ENCODE results near the gene ESRRB.

The ESRRB gene

DNA sequence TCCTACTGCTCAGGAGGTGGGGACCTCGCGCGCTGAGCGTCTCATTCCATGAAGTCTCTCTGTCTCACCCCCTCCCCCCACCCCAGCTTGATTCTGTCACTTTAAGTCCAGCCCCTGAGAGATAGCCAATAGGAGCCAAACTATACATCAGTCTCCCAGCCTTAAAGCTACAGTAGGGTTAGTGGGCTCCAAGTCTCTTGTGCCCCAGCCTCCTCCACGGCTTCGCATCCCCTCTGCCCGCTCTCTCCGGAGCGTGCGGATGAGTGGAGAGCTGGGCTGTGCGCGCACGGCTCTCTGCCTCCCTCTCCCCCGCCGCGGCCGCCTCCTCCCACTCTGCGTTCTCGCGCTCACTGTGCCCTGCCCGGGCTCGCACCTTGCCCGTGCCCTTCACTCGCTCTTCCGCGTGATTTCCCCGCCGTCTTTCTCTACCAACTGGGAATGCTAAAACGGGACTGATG is at the start of gene ESRRB:
TSS of gene ESRRB (plus strand) at position 191 of the 458 bp plus-strand sequence. CDS start at position 456, 265 bp downstream.
- no peak for DNase-seq (ENCODE audit: low read depth)

GRCh38 chr14:76326918-76327689 is 48.8 kb upstream of the ESRRB start:
- no peak for DNase-seq (ENCODE audit: low read depth)

GRCh38 chr14:76328457-76329137 is 47.3 kb upstream of the ESRRB start:
- DNase-seq (ENCODE audit: low read depth): no peak

DNA sequence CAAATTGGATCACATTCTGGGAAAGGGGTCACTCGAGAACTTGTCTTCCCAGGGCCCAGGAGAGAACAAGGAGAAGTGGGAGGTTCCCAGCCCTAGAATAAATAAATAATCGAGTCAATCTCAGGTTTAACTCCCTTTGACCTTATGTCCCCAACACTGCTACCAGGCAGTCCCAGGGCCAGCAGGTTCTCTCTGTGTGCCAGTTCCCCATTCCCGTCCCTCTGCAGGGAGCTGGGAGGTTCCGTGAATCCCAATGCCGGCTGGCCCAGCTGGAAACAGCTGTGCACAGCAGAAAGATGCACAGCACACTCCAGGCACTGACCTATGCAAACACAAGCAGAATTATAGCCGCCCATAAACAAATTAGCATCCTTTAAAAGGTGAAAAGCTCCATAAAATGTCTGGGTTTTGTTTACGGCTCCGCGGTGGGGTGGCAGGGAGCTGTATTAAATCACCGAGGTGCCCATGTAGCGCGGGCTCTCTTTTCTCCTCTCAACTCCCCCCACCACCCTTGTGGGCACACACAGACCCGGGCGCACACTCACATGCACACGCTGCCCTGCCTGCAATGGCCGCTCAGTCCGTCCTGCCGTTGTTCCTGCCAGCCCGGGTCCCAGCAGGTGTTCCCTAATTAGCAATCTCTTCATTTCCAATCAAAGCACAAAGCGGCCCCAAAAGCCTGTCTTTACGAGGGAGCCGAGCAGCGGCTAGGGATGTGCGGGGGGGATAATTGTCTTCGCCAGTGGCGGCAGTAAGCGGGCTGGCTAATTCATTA is 46.6 kb upstream of the ESRRB start:
- DNase-seq (ENCODE audit: low read depth): no peak

DNA sequence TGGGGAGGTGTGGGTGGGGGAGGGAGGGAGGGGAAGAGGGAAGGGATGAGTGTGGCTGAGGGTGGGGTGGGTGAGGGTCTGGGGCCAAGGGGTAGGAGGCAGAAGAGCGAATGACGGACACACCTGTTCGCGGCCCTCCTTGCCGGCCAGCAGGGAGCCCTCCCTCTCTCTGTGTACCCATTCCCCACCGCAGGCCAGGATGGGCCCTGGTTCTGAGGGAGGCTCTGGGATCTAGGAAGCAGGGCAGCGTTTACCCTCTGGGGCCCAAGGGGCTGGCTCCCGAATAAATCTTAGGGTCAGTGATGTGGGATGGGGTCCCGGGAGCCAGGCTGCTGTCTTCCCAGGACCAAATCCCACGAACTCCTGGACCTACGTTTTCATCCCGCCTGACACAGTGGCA is 46.0 kb upstream of the ESRRB start:
- DNase-seq (ENCODE audit: low read depth): no peak

GRCh38 chr14:76330411-76331327 is 45.3 kb upstream of the ESRRB start:
- no peak for DNase-seq (ENCODE audit: low read depth)

DNA sequence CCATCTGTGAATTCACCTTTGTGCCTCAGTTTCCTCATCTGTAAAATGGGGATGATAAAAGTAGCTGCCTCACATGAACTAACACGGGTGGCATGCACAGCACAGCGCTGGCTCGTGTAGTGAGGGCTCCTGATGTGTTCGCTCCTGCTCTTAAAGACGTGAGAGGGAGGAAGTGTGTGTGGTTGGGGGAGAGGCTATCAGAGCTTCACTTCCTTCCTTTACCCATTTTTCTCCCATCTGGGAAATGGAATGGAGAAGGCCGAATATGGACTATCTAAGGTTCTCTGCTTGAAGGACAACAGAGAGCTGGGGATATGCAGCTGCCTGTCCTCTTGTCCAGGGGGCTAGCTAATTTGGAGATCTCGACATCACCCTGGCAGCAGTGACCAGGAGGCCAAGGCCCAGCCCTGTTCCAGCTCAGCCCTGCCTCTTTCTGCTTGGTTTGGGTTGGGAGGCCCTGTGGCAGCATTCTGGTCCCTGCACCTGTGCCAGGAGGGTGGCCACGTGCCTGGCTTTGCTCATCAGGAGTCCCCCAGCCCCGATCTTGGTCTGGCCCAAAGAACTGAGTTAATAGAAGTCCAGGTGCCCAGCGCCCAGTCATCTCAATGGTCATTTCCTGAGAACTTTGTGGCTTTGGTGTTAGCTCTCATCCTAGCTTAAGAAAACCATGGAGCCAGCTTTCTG is 44.5 kb upstream of the ESRRB start:
- DNase-seq (ENCODE audit: low read depth): no peak

DNA sequence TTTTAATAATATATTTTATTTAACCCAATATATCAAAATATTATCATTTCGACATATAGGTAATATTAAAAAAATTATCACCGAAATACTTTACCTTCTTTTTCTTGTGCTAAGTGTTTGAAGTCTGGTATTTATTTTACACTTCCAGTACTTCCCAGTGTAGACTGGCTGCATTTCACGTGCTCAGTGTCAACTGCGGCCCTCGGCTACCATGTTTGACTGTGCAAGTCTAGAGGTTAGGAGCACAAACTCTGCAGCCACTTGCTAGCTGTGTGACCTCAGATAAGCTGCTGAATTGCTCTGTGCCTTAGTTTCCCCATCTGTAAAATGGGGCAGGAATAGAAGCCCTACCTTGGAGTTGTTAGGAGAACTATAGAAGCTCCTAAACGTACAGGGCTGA is 42.3 kb upstream of the ESRRB start:
- DNase-seq (ENCODE audit: low read depth): no peak

DNA sequence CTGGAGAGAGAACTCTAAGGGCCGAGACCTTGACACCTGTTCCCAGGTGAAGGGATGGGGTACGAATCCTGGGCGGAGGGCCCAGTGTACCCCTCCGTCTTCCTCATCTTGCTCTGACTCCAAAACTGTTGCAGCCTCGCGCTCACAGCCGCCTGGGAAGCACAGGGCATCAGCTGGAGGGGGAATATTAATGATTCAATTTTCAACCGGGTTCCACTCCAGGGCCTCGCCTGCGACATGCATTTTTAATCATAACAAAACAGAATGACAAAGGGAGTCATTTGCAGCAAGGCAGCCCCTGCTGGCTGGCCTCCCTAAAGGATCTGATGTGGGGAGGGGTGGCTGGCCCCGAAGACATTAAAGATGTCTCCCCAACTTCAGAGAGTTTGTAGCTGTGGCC is 41.6 kb upstream of the ESRRB start:
- DNase-seq (ENCODE audit: low read depth): no peak

DNA sequence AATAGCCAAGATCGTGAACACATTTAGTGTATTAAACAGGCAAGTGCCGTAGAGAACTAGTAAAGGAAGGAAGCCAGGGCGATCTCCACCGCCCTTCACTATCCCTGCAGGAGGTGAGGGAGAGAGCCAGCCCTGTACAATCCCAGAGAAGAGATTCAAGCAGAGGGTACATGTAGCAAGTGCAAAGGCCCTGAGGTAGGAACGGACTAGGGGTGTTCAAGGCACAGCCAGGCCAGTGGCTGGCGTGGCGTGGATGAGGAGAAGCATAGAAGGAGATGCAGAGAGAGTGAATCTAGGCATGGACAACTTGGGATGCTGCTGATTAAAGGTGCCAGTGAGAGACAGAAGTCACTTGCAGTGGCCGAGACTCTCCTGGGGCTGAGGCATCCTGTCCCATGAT is 39.1 kb upstream of the ESRRB start:
- no peak for DNase-seq (ENCODE audit: low read depth)

GRCh38 chr14:76337635-76338545 is 38.0 kb upstream of the ESRRB start:
- DNase-seq (ENCODE audit: low read depth): no peak

GRCh38 chr14:76339728-76340615 is 36.0 kb upstream of the ESRRB start:
- DNase-seq (ENCODE audit: low read depth): no peak

DNA sequence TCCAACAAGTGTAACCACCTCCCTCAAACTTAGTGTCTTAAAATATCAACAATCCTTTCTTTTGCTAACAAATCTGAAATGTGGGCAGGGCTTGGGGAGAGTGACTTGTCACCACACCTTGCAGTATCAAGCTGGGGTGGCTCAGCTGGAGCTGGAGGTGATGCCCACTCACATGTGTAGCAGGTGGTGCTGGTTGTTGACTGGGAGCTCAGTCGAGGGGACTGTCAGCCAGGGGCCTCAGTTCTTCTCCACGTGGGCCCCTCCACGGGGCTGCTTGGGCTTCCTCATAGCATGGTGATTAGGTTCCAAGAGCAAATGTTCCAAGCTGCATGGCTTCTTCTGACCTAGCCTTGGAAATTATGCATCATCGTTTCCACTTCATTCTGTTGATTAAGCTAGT is 32.6 kb upstream of the ESRRB start:
- DNase-seq (ENCODE audit: low read depth): no peak

DNA sequence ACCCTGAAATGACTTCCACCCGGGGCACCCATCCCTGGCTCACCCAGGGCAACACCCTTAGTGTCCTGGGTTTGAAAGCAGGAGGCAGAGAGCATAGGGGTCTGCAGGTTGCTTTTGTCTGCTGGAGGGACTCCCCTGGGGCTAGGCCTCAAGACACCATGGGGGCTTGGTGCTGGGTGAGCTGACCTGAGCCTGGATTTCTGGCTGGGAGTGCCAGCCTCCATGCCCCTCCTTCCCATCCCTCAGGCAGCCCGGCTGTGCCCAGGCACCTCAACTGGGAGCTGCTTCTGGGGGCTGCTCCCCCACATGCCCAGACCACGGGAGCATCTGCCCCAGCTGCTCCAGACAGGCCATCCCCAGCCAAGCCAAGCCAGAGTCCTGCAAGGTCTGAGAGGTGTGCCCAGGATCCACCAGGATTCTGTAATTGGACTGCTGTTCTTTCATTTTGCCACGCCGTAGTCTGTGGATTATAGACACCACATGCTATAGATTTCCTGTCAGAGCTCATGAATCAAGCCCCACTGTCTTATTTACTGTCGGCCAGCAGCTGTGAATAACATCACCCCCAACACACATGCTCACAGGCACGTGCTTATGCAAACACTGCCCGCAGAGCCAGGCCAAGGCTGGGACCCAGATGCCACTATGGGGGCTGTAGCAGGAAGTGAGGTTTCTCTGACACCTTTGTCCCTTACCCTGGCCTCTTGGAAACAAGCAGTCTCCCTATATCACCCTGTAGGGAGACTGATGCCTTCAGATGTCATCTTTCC is 29.4 kb upstream of the ESRRB start:
- DNase-seq (ENCODE audit: low read depth): no peak

- no peak for DNase-seq (ENCODE audit: low read depth)
Measured at GRCh38 chr14:76348898-76349297, 27.0 kb upstream of the ESRRB start.

GRCh38 chr14:76349993-76350392 is 25.9 kb upstream of the ESRRB start:
- DNase-seq (ENCODE audit: low read depth): no peak

GRCh38 chr14:76350671-76351070 is 25.3 kb upstream of the ESRRB start:
- DNase-seq (ENCODE audit: low read depth): no peak

GRCh38 chr14:76351941-76352340 is 24.0 kb upstream of the ESRRB start:
- no peak for DNase-seq (ENCODE audit: low read depth)

Measured in activated T-helper 1 cell treated with Interleukin-2 at 50 U/mL for 16 hours (primary cell).